A549 (cell line): ENCODE data around the gene SST.

Experiments used
- CBX8 ChIP-seq: fragments of 200-600 bp; sonication (generic); IDR thresholded peaks from 2 replicates; pipeline ENCODE4 v1.6.1; 2016
- CHD2 ChIP-seq: fragments of 150-350 bp; IDR thresholded peaks from 2 replicates; pipeline ENCODE4 v1.6.1; 2014; ENCODE audit warnings: low read length; ENCODE audit not compliant: partially characterized antibody
- EP300 ChIP-seq, 2 experiments: fragments of >200 bp; sonication (Bioruptor Twin); formaldehyde crosslinking; IDR thresholded peaks; 2 replicates in 1 of 2; 3 replicates in 1 of 2; pipeline ENCODE4 v1.6.1; 2016 to 2017
- FOSL2 ChIP-seq, 2 experiments: fragments of 450-650 bp in 1 of 2; fragments of >200 bp in 1 of 2; sonication (Bioruptor Twin) in 1 of 2; formaldehyde crosslinking; IDR thresholded peaks; 2 replicates each; pipeline versions ENCODE4 v1.5.0 to v1.6.1; 2016 to 2020; ENCODE audit warnings: mild to moderate bottlenecking in 1 of 2, moderate library complexity in 1 of 2
- POLR2A ChIP-seq: IDR thresholded peaks from 2 replicates; pipeline ENCODE4 v1.6.1; 2012; ENCODE audit warnings: mild to moderate bottlenecking, low read length
- RAD21 ChIP-seq, 2 experiments: fragments of >200 bp in 1 of 2; sonication (Bioruptor Twin) in 1 of 2; formaldehyde crosslinking in 1 of 2; IDR thresholded peaks in 1 of 2; conservative IDR thresholded peaks in 1 of 2; 2 replicates in 1 of 2; 3 replicates in 1 of 2; pipeline ENCODE4 v1.6.1; 2012 to 2018; ENCODE audit warnings: inconsistent platforms in 1 of 2
- RFX5 ChIP-seq: fragments of 450-650 bp; IDR thresholded peaks from 2 replicates; pipeline ENCODE4 v1.7.1; 2014; ENCODE audit warnings: antibody characterized with exemption, mild to moderate bottlenecking, moderate library complexity
- TP53 ChIP-seq: fragments of 250-450 bp; sonication (Bioruptor Pico); IDR thresholded peaks from 2 replicates; pipeline ENCODE4 v1.5.0; 2021; ENCODE audit warnings: mild to moderate bottlenecking, moderate library complexity
- TF ChIP-seq, protein P1 (sequence below): fragments of 200-600 bp; sonication (generic); IDR thresholded peaks from 2 replicates; pipeline ENCODE4 v1.6.1; 2016; ENCODE audit warnings: antibody characterized with exemption, mild to moderate bottlenecking, moderate library complexity
- TF ChIP-seq, protein P2 (sequence below): fragments of >200 bp; sonication (Bioruptor Twin); formaldehyde crosslinking; IDR thresholded peaks from 3 replicates; pipeline ENCODE4 v1.5.1; 2016
- TF ChIP-seq, protein P3 (sequence below): fragments of 450-650 bp; IDR thresholded peaks from 2 replicates; pipeline ENCODE4 v1.6.1; 2014; ENCODE audit warnings: antibody characterized with exemption
- TF ChIP-seq, protein P4 (sequence below): fragments of 150-350 bp; IDR thresholded peaks from 2 replicates; pipeline ENCODE4 v1.6.1; 2014; ENCODE audit warnings: low read depth, mild to moderate bottlenecking, low read length

DNA sequence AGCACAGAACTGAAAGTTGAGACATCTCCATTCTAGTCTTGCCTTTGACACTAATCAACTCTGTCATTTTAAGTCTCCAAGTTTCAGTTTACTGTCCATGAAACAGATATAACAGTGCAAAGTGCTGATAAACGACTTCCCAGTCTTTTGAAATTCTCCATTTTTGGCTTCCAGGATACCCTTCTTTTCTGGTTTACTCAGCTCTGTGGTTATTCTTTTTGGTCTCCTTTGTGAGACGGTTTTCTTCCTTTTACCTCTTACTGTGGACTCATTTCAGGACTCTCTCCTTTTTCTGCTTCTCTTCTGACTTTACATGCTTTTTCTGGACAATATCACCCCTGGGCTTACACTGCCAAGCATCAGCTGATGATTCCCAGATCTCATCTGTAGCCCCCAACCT, 18.9 kb downstream of the SST start:
- TF ChIP-seq TP53 (CRISPR knock-in tag): no peak
- no peak for TF ChIP-seq FOSL2 (IDR thresholded peaks at IDR 0.05)
- no peak for TF ChIP-seq FOSL2 (CRISPR knock-in tag; IDR thresholded peaks at IDR 0.05)
- TF ChIP-seq RFX5: no peak
- TF ChIP-seq, protein P1, sequence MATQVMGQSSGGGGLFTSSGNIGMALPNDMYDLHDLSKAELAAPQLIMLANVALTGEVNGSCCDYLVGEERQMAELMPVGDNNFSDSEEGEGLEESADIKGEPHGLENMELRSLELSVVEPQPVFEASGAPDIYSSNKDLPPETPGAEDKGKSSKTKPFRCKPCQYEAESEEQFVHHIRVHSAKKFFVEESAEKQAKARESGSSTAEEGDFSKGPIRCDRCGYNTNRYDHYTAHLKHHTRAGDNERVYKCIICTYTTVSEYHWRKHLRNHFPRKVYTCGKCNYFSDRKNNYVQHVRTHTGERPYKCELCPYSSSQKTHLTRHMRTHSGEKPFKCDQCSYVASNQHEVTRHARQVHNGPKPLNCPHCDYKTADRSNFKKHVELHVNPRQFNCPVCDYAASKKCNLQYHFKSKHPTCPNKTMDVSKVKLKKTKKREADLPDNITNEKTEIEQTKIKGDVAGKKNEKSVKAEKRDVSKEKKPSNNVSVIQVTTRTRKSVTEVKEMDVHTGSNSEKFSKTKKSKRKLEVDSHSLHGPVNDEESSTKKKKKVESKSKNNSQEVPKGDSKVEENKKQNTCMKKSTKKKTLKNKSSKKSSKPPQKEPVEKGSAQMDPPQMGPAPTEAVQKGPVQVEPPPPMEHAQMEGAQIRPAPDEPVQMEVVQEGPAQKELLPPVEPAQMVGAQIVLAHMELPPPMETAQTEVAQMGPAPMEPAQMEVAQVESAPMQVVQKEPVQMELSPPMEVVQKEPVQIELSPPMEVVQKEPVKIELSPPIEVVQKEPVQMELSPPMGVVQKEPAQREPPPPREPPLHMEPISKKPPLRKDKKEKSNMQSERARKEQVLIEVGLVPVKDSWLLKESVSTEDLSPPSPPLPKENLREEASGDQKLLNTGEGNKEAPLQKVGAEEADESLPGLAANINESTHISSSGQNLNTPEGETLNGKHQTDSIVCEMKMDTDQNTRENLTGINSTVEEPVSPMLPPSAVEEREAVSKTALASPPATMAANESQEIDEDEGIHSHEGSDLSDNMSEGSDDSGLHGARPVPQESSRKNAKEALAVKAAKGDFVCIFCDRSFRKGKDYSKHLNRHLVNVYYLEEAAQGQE: no peak
- TF ChIP-seq, protein P2, sequence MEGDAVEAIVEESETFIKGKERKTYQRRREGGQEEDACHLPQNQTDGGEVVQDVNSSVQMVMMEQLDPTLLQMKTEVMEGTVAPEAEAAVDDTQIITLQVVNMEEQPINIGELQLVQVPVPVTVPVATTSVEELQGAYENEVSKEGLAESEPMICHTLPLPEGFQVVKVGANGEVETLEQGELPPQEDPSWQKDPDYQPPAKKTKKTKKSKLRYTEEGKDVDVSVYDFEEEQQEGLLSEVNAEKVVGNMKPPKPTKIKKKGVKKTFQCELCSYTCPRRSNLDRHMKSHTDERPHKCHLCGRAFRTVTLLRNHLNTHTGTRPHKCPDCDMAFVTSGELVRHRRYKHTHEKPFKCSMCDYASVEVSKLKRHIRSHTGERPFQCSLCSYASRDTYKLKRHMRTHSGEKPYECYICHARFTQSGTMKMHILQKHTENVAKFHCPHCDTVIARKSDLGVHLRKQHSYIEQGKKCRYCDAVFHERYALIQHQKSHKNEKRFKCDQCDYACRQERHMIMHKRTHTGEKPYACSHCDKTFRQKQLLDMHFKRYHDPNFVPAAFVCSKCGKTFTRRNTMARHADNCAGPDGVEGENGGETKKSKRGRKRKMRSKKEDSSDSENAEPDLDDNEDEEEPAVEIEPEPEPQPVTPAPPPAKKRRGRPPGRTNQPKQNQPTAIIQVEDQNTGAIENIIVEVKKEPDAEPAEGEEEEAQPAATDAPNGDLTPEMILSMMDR: no peak
- TF ChIP-seq POLR2A: no peak
- TF ChIP-seq, protein P3, sequence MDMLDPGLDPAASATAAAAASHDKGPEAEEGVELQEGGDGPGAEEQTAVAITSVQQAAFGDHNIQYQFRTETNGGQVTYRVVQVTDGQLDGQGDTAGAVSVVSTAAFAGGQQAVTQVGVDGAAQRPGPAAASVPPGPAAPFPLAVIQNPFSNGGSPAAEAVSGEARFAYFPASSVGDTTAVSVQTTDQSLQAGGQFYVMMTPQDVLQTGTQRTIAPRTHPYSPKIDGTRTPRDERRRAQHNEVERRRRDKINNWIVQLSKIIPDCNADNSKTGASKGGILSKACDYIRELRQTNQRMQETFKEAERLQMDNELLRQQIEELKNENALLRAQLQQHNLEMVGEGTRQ: no peak
- TF ChIP-seq, protein P4, sequence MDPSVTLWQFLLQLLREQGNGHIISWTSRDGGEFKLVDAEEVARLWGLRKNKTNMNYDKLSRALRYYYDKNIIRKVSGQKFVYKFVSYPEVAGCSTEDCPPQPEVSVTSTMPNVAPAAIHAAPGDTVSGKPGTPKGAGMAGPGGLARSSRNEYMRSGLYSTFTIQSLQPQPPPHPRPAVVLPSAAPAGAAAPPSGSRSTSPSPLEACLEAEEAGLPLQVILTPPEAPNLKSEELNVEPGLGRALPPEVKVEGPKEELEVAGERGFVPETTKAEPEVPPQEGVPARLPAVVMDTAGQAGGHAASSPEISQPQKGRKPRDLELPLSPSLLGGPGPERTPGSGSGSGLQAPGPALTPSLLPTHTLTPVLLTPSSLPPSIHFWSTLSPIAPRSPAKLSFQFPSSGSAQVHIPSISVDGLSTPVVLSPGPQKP: no peak
- TF ChIP-seq EP300 (IDR thresholded peaks at IDR 0.05): no peak
- no peak for TF ChIP-seq CHD2
- TF ChIP-seq CBX8: no peak
- no peak for TF ChIP-seq RAD21 (conservative IDR thresholded peaks at IDR 0.05 in 1 of 2, IDR thresholded peaks at IDR 0.05 in 1 of 2)
